Ishikawa (cell line): Measurements from ENCODE around the gene SSTR5.

Source experiments
- CEBPB ChIP-seq: IDR thresholded peaks from 2 replicates; pipeline ENCODE4 v1.6.1; 2012
- CREB1 ChIP-seq: IDR thresholded peaks from 2 replicates; pipeline ENCODE4 v1.6.1; 2012; ENCODE audit warnings: low read depth
- EGR1 ChIP-seq: IDR thresholded peaks from 2 replicates; pipeline ENCODE4 v1.6.1; 2012
- EP300 ChIP-seq: IDR thresholded peaks from 2 replicates; pipeline ENCODE4 v1.6.1; 2012; ENCODE audit warnings: borderline replicate concordance
- FOXM1 ChIP-seq: IDR thresholded peaks from 2 replicates; pipeline ENCODE4 v1.6.1; 2012; ENCODE audit warnings: low read depth, borderline replicate concordance
- NFIC ChIP-seq: IDR thresholded peaks from 2 replicates; pipeline ENCODE4 v1.6.1; 2012
- RAD21 ChIP-seq: IDR thresholded peaks from 2 replicates; pipeline ENCODE4 v1.6.1; 2012; ENCODE audit warnings: low read depth
- TAF1 ChIP-seq: IDR thresholded peaks from 2 replicates; pipeline ENCODE4 v1.6.1; 2012; ENCODE audit warnings: low read depth, mild to moderate bottlenecking
- TEAD4 ChIP-seq: IDR thresholded peaks from 2 replicates; pipeline ENCODE4 v1.6.1; 2012
- YY1 ChIP-seq: IDR thresholded peaks from 2 replicates; pipeline ENCODE4 v1.6.1; 2012; ENCODE audit warnings: low read depth
- TF ChIP-seq, protein P1 (sequence below): IDR thresholded peaks from 2 replicates; pipeline ENCODE4 v1.6.1; 2012
- TF ChIP-seq, protein P2 (sequence below): IDR thresholded peaks from 2 replicates; pipeline ENCODE4 v1.6.1; 2012; ENCODE audit warnings: low read depth, mild to moderate bottlenecking
- TF ChIP-seq, protein P3 (sequence below): IDR thresholded peaks from 2 replicates; pipeline ENCODE4 v1.6.1; 2012

DNA sequence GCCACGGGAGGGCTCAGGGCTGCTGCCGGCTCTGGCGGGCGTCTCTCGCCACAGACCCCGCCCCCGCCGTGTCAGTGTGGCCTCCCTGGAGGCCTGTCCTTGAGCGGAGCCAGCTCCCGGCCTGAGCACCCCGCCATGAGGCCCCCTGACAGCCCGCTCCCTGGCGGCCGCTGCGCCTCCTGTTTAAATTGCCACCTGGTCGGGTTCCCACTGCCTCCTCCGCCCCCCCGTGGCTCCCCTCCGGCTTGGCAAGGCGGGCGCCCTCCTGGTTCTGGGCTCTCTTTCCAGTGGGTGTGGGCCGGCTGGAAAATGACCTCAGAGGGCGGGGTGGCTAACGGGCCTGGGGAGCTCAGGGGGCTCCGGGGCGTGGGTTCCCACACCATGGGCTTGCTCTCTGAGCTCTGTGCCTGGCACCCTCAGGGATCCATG is 42.1 kb upstream of the SSTR5 start:
- no peak for TF ChIP-seq YY1
- TF ChIP-seq, protein P1, sequence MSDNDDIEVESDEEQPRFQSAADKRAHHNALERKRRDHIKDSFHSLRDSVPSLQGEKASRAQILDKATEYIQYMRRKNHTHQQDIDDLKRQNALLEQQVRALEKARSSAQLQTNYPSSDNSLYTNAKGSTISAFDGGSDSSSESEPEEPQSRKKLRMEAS = no peak
- no peak for TF ChIP-seq EGR1
- TF ChIP-seq, protein P2, sequence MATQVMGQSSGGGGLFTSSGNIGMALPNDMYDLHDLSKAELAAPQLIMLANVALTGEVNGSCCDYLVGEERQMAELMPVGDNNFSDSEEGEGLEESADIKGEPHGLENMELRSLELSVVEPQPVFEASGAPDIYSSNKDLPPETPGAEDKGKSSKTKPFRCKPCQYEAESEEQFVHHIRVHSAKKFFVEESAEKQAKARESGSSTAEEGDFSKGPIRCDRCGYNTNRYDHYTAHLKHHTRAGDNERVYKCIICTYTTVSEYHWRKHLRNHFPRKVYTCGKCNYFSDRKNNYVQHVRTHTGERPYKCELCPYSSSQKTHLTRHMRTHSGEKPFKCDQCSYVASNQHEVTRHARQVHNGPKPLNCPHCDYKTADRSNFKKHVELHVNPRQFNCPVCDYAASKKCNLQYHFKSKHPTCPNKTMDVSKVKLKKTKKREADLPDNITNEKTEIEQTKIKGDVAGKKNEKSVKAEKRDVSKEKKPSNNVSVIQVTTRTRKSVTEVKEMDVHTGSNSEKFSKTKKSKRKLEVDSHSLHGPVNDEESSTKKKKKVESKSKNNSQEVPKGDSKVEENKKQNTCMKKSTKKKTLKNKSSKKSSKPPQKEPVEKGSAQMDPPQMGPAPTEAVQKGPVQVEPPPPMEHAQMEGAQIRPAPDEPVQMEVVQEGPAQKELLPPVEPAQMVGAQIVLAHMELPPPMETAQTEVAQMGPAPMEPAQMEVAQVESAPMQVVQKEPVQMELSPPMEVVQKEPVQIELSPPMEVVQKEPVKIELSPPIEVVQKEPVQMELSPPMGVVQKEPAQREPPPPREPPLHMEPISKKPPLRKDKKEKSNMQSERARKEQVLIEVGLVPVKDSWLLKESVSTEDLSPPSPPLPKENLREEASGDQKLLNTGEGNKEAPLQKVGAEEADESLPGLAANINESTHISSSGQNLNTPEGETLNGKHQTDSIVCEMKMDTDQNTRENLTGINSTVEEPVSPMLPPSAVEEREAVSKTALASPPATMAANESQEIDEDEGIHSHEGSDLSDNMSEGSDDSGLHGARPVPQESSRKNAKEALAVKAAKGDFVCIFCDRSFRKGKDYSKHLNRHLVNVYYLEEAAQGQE = no peak
- no peak for TF ChIP-seq RAD21
- TF ChIP-seq CEBPB = no peak
- no peak for TF ChIP-seq FOXM1
- TF ChIP-seq CREB1 = no peak
- TF ChIP-seq TEAD4 = no peak
- no peak for TF ChIP-seq EP300
- TF ChIP-seq, protein P3, sequence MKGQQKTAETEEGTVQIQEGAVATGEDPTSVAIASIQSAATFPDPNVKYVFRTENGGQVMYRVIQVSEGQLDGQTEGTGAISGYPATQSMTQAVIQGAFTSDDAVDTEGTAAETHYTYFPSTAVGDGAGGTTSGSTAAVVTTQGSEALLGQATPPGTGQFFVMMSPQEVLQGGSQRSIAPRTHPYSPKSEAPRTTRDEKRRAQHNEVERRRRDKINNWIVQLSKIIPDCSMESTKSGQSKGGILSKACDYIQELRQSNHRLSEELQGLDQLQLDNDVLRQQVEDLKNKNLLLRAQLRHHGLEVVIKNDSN = no peak
- TF ChIP-seq NFIC = no peak
- TF ChIP-seq TAF1 = no peak
